ENCODE data around the gene TBC1D17.

TBC1D17 gene

DNA sequence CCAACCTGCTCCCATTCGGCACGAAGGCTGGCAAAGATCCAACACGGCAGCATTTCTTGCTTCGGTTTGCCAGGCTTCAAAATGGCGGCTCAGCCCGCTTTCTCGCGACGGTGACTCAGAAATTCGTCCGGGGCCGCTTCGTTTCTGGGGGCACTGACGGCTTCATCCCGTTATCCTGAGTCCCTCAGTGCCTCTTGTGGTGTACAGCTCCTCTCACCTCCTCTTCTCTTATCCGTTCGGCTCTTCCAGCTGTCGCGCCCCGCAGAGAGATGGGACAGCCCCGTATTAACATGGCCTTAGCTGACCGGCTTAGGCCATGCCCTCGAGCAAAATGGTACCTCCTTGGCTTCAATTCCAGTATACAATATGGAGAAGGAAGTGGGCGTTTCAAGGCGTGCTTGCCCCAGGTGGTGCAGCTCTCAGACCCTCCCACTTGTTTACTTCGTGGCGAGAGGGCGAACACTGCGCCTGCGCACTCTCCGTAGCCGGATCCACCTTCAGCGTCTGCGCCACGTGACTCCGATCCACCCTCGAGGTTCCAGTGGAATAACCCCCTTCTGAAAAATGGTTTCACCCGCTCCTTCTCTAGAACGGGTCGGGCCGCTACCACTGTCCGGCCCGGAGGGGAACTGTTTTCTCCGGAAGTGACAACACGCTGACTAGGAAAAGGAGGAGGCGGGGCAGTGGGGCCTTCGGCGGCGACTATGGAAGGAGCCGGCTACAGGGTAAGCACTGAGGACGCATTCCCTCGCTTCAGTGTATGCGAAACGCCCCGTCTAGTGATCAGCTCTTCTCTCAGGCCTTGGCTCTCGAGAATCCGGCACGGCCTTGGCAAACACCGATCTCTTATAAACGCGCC lies at the start of gene TBC1D17, which contains the start of gene AKT1S1:
Gene TBC1D17, plus strand, starts transcription at position 683 of the 859 bp plus-strand sequence. Its CDS starts 22 bp downstream, at position 705.
Gene AKT1S1, minus strand, starts transcription at position 336 of the 859 bp plus-strand sequence. CDS start 4,060 bp downstream, outside the sequence.
- peak; percentile 99 for DNase-seq (ENCODE audit: low read depth)

GRCh38 chr19:49829200-49829599 lies 48.3 kb upstream of the TBC1D17 start:
- no peak for DNase-seq (ENCODE audit: low read depth)

DNA sequence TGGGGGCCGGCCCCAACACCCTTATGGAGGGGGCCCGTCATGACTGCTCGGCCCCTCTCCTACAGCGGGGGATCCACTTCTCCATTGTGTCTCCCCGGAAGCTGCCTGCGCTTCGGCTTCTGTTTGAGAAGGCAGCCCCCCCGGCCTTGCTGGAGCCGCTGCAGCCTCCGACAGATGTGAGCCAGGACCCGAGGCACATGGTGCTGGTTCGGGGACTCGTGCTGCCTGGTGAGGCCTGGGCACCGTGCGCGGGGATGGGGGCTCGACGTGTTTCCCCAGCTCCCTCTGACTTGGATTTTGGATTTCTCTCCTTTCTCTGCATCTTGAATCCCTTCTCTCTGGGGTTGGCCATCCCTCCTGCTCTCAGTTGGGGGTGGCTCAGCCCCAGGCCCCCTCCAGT lies 47.8 kb upstream of the TBC1D17 start:
- no peak for DNase-seq (ENCODE audit: low read depth)

DNA sequence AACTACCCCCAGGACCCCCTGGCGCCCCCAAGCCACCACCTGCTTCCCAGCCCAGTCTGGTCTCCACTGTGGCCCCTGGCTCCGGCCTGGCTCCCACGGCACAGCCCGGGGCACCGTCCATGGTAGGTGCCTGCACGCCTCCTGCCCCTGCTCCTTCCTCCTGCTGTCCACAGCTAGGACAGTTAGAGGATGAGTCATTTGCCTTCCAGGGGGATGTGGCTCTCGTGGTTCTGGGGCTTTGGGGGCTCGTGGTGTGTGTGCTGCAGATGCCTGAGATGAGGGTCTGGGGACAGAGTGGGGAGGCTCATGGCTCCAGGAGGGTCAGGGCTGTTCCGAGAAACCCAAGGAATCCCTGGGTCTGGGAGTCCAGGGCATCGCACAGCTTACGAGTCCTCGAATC lies 46.7 kb upstream of the TBC1D17 start:
- no peak for DNase-seq (ENCODE audit: low read depth)

DNA sequence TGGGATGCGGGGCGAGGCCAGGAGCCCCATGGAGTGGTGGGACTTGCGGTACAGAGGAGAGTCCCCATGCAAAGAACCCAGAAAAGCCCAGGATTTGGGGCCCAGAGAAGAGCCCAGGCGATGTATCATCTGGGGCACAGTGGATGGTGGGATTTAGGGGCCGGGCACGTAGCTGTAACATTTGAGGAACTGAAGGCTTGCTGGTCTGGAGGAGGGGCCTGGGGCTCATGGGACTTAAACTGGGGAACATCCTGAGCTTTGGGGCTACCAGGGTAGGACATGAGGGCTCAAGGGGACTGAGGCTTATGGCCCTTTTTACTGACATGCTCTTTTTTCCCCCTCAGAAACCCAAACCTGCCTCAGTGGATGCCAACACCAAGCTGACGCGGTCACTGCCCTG lies 45.9 kb upstream of the TBC1D17 start:
- DNase-seq (ENCODE audit: low read depth) = no peak

- DNase-seq (ENCODE audit: low read depth) = no peak
These were observed 44.9 kb upstream of the TBC1D17 start for GRCh38 chr19:49832556-49832955.

DNA sequence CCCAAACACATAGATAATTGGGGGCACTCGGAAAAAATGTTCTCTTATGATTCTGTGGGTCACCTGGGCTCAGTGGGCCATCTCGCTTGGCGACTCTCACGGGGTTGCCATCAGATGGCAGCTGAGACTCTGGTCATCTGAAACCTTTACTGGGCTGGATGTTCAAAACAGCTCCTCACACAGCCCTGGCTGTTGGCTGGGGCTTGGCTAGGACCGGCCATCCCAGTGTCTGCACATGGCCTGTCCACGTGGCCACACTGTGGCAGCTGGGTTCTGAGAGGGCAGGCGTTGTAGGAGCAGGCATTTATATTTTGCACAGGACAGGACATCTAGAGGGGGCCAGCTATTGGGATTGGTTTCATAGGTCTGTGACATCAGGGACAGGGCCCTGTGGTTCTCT lies 43.9 kb upstream of the TBC1D17 start:
- no peak for DNase-seq (ENCODE audit: low read depth)

GRCh38 chr19:49835562-49835961 lies 41.9 kb upstream of the TBC1D17 start:
- DNase-seq (ENCODE audit: low read depth) = no peak

DNA sequence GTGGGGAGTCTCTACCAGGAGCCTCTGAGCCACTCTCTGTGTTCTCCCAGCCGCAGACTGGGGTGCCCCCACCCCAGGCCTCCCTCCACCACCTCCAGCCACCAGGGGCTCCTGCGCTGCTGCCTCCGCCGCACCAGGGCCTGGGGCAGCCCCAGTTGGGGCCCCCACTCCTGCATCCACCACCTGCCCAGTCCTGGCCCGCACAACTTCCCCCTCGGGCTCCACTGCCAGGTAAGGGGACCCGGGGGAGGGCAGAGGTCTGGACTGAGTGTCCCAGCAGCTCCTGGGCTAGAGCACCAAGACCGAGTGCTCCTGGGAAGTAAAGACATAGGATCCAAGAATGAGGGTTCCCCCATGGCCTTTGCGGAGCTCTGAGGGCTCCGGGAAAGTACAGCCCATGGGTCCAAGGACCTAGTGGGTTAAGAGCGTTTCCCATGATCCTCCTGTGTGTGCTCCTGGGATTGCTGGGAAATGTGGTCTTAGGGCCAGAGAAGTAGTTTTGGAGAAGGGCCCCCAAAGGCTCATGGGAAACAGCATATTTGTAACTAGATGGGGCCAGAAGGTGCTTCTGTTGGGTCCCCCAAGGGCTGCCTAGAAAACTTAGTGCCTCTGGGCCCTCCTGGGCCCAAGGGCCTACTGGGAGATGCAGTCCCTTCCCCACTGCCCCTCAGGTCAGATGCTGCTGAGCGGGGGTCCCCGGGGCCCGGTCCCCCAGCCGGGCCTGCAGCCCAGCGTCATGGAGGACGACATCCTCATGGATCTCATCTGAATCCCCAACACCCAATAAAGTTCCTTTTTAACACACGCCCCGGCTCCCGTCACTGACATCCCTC lies 41.1 kb upstream of the TBC1D17 start:
- DNase-seq (ENCODE audit: low read depth) = no peak

- no peak for DNase-seq (ENCODE audit: low read depth)
These were observed 40.5 kb upstream of the TBC1D17 start for GRCh38 chr19:49837009-49837310.

GRCh38 chr19:49837425-49837824 lies 40.1 kb upstream of the TBC1D17 start:
- no peak for DNase-seq (ENCODE audit: low read depth)

- no peak for DNase-seq (ENCODE audit: low read depth)
These were observed 38.5 kb upstream of the TBC1D17 start for GRCh38 chr19:49838885-49839588.

DNA sequence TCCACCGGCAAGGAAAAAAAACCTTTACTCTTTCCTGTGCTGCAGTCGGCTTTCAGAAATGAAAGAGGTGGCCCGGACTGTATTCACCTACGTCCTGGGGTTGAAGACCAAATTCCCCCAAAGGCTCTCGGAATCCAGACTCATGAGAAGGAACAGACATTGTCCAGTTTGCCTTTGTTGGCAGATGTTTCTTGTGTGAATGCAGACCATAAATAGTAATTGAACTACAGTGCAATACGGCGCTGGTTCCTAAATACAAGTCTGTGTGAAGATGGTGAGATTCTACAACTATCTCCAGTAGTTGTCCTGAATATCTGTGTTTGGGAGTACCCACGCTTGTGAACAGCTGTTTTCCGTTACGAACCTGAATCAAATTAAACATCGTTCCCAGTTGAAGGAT lies 37.8 kb upstream of the TBC1D17 start:
- DNase-seq (ENCODE audit: low read depth) = no peak

DNA sequence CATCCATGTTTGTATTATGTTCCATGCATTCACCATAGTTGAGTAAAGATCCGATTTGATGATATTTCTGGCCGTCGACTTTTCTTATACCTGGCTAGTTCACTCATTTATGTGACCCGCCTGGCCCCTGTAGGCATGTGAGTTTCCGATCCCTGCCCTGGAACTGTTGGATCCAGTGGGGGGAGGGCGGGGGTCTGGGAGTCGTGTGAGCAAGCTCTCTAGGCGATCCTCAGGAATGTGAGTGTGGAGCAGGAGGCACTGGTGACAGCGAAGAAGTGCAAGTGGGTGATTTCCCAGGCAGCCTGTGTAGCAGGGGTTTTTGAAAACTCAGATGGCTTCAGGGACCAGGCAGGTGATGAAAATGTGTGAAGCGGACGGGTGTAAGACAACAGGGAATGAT lies 37.2 kb upstream of the TBC1D17 start:
- DNase-seq (ENCODE audit: low read depth) = no peak

DNA sequence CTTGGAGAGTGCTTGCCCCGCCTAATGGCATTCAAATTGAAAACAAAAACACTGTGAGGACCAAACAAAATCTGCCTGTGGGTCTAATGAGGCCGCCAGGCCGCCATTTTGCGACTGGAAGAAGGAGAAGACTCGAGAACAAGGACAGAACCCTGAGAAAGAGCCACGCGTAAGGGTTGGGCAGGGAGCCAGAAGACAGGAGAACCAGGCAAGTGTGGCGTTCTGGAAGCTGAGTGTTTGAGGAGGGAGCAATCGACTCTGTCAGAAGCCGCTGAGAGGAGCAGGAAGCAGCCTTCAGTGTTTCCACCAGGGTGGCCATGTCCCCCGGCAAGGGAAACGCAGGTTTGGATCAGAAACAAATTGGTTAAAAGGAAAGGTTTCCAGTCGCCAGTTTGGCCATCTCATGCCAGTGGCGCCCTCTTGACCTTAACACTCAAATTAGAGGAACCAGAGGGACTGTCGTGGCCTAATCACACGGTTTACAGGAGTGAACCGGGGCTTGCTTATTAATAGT lies 36.7 kb upstream of the TBC1D17 start:
- no peak for DNase-seq (ENCODE audit: low read depth)

DNA sequence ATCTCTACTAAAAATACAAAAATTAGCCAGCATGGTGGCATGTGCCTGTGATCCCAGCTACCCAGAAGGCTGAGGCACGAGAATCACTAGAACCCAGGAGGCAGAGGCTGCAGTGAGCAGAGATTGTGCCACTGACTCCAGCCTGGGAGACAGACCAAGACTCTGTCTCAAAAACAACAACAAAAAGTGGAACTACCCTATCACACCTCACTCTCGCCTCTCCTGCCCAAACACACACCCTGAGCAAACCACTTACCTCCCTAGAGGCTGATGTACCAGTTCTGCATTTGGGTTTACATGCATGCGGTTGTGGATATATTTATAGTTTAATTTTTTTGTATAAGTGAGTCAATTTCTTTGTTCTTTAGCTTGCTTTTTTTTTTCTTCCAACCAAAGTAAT lies 34.2 kb upstream of the TBC1D17 start:
- no peak for DNase-seq (ENCODE audit: low read depth)

GRCh38 chr19:49844138-49845095 lies 33.1 kb upstream of the TBC1D17 start:
- no peak for DNase-seq (ENCODE audit: low read depth)

- no peak for DNase-seq (ENCODE audit: low read depth)
These were observed 32.1 kb upstream of the TBC1D17 start for GRCh38 chr19:49845414-49845813.

DNA sequence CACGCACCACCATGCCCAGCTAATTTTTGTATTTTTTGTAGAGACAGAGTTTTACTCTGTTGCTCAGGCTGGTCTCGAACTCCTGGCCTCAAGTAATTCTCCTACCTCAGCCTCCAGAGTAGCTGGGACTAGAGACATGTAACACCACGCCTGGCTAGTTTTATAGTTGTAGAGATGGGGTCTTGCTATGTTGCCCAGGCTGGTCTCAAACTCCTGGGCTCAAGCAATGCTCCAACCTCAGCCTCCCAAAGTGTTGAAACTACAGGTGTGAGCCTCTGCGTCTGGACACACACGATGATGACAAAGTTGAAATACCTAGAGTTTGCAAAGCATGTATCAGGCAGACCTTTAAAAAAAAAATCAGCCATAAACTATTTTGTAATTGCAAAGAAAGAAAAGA lies 31.1 kb upstream of the TBC1D17 start:
- DNase-seq (ENCODE audit: low read depth) = no peak

DNA sequence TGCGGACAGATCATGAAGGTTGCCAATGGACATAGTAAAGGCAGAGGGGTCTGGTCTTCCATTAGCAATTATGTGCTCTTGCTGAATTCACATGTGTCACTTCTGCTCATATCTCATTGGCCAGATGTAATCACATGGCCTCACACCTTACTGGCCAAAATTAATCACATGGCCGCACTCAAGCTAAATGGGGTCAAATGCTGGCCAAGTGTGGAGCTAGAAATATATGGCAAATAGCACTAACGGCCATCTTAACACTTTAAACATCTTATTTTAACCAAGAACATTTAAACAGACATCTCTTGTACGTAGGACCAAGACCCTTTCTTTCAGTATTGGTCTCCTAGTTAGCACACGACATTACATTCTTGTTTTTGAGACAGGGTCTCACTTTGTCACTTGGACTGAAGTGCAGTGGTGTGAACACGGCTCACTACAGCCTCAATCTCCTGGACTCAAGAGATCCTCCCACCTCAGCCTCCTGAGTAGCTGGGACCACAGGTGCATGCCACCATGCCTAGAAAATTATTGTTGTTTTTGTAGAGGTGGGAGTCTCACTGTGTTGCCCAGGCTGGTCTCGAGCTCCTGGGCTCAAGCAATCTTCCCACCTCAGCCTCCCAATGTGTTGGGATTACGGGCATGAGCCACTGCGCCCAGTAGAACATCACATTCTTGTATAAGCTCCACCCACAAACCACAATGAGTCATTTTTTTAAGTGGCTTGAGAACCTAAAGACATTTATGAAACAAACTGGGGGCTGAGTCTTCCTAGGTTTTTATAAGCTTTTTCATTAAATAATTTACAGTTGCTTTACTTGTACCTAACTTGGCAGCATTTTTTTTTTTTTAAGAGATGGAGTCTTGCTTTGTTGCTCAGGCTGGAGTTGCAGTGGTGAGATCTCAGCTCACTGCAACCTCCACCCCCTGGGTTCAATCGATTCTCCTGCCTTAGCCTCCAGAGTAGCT lies 29.5 kb upstream of the TBC1D17 start:
- DNase-seq (ENCODE audit: low read depth) = peak; percentile 64

Data from GM04503 (cell line).